ENCODE data around the gene SETD4. TPM values are rescaled to one million over a fixed set of nuclear protein-coding genes. Genes with fewer than 3 reads are reported as not detected.
A peak's percentile ranks its signal among the peaks of the same experiment; 100 is the strongest.

The SETD4 gene
- total and polyA plus RNA-seq, 5 experiments from 2014 or later, result 6.5 to 31.7 (median 9.8) TPM

GRCh38 chr21:36061445-36061844 lies 1.1 kb upstream of the SETD4 start:
- H3K27ac Mint-ChIP-seq, result peak overlapping the region in 3 of 10 donors; percentile 95 to 99 (median 98)
- H3K27me3 Mint-ChIP-seq, result peaks cover 0 to 1% (median 0%) of the 10 kb centered on the region in 5 donors
- peak overlapping the region in 7 of 10 donors; percentile 25 to 98 (median 68) for H3K4me3 Mint-ChIP-seq
- peaks cover 0 to 23% (median 6%) of the 10 kb centered on the region in 3 donors for H3K36me3 Mint-ChIP-seq
- peaks cover 0 to 2% (median 0%) of the 10 kb centered on the region in 9 donors for H3K9me3 Mint-ChIP-seq
- DNase-seq (no peak), ATAC-seq (no peak)
- H3K4me1 Mint-ChIP-seq, result peaks cover 14 to 26% (median 19%) of the 10 kb centered on the region in 4 donors
- POLR2A ChIA-PET, result interaction anchor here (3.4 kb wide), 1 partner anchor 9 kb away, joined by 60 read pairs; the partner anchor contains the start of gene CBR1

DNA sequence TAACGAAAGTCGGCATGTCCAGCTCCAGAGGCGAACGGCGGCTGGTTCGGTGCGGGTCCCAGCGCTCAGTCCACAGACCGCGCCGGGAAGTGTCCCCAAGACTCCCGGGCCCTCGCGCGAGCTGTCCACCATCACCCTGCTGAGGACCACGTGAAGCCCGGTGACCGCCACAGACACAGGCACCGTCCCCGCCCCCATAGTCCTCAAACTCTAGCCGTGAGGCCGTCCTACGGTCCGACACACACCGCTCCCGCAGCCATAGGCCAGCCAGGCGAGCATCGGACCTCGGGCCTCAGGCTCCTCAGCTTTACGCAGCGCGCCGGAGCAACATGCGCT lies 535 bp downstream of the SETD4 start:
- Mint-ChIP-seq H3K4me3 (peak overlapping the region; percentile 94 to 98 (median 96)), H3K4me1 (peaks cover 15 to 26% (median 19%) of the 10 kb centered on the region in 4 donors), H3K36me3 (peaks cover 5 to 40% (median 6%) of the 10 kb centered on the region in 3 donors), H3K9me3 (peaks cover 0 to 2% (median 0%) of the 10 kb centered on the region in 9 donors), H3K27ac (peak overlapping the region; percentile 95 to 99 (median 98)), H3K27me3 (peaks cover 0 to 1% (median 0%) of the 10 kb centered on the region in 5 donors)
- DNase-seq (peak in 2 of 10 donors; percentile 4 to 9), ATAC-seq (no peak)
- POLR2A ChIA-PET, result interaction anchor here (0.6 to 3.4 kb wide), 18 partner anchors 10 to 1161 kb away, joined by 3 to 60 read pairs (median 5); partner anchors contain the start of genes CBR1, CBR3 and MORC3

DNA sequence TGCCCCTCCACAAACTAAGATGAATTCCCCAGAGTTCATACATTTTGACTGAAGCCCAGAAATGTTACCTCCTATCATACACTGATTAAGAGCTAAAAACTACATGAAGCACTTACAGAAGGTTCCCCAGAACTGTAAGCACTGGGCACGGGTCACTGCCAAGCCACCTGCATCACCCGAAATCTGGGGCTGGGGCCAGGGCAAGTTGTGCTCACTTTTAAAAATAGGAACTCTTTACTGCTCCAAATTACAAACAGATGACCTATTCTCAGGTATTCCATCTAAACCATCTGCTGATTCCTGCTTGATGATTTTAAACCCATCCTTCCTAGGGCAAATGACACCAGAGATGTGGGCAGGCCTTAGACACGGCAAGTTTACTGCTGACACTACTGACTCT lies 4.8 kb downstream of the SETD4 start:
- DNase-seq (no peak), ATAC-seq (no peak)
- H3K4me3 Mint-ChIP-seq, result no peak overlapping the region
- H3K36me3 Mint-ChIP-seq, result peaks cover 7 to 72% (median 12%) of the 10 kb centered on the region in 3 donors
- H3K9me3 Mint-ChIP-seq, result peaks cover 0 to 2% (median 0%) of the 10 kb centered on the region in 9 donors
- H3K4me1 Mint-ChIP-seq, result peaks cover 13 to 32% (median 21%) of the 10 kb centered on the region in 4 donors
- POLR2A ChIA-PET, result interaction anchor here (0.7 kb wide), 1 partner anchor 14 kb away, joined by 4 read pairs; no protein-coding TSS in a partner anchor
- peak overlapping the region in 1 of 10 donors; percentile 8 for H3K27ac Mint-ChIP-seq
- H3K27me3 Mint-ChIP-seq, result peaks cover 0 to 1% (median 0%) of the 10 kb centered on the region in 5 donors

GRCh38 chr21:36053715-36054062 lies 6.6 kb downstream of the SETD4 start:
- POLR2A ChIA-PET, result no interaction called here
- peak overlapping the region in 2 of 10 donors; percentile 24 to 29 for H3K27ac Mint-ChIP-seq
- H3K4me3 Mint-ChIP-seq, result no peak overlapping the region
- peaks cover 15 to 22% (median 17%) of the 10 kb centered on the region in 4 donors for H3K4me1 Mint-ChIP-seq
- DNase-seq, result no peak
- no peaks in the 10 kb centered on the region for H3K9me3 Mint-ChIP-seq
- no peak for ATAC-seq
- H3K36me3 Mint-ChIP-seq, result peaks cover 9 to 89% (median 19%) of the 10 kb centered on the region in 3 donors
- H3K27me3 Mint-ChIP-seq, result no peaks in the 10 kb centered on the region

DNA sequence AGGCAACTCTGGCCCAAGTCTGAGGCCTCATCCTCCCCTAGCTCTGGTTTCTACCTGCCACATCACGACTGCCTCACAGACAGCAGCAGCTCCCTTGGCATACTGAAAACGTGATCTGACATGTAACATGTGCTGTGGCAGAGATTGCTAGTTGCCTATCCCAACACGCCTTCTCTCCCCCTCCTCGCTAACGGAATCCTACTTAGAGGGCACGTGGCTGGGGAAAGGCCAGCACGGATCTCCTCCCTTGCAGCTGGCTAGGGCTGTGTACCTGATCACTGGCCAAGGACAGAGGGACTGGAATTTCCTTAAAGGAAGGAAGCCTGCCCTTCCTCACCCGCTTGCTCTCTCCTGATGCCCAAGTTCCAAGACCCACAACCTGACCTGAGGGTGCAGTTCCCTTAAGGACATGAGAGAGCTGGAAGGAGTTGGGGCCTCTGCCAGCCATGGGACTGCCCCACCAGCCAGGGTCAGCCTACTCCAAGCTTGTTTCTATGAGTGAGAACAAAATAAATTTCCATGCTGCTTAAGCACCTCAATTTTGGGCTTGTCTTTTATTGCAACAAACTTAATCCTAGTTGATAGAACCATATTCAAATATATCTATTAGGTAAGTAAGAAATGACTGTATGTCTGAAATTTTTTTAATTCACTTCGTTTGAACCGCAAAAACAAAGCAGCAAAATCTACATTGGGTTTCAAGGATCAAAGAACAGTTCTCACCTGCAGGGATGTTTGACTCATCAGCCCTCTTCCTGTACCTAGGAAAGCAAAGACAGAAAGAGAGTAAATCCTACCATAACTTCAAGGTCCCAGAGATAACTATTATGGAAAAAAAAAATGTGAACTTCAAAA lies 7.2 kb downstream of the SETD4 start:
- DNase-seq, result no peak
- H3K9me3 Mint-ChIP-seq, result no peaks in the 10 kb centered on the region
- ATAC-seq, result no peak
- H3K4me3 Mint-ChIP-seq, result no peak overlapping the region
- no peaks in the 10 kb centered on the region for H3K27me3 Mint-ChIP-seq
- peak overlapping the region in 1 of 10 donors; percentile 29 for H3K27ac Mint-ChIP-seq
- peaks cover 10 to 16% (median 15%) of the 10 kb centered on the region in 4 donors for H3K4me1 Mint-ChIP-seq
- POLR2A ChIA-PET, result no interaction called here
- H3K36me3 Mint-ChIP-seq, result peaks cover 9 to 90% (median 22%) of the 10 kb centered on the region in 3 donors

- no peaks in the 10 kb centered on the region for H3K27me3 Mint-ChIP-seq
- H3K27ac Mint-ChIP-seq, result peak overlapping the region in 2 of 10 donors; percentile 27 to 47
- POLR2A ChIA-PET, result interaction anchor here (0.7 kb wide), 1 partner anchor 212 kb away, joined by 4 read pairs; no protein-coding TSS in a partner anchor
- H3K4me1 Mint-ChIP-seq, result peaks cover under 1 to 12% (median 5%) of the 10 kb centered on the region in 4 donors
- ATAC-seq, result no peak
- no peaks in the 10 kb centered on the region for H3K9me3 Mint-ChIP-seq
- peaks cover 11 to 86% (median 23%) of the 10 kb centered on the region in 3 donors for H3K36me3 Mint-ChIP-seq
- DNase-seq, result no peak
- H3K4me3 Mint-ChIP-seq, result no peak overlapping the region
Observed at GRCh38 chr21:36048357-36048756, 12.0 kb downstream of the SETD4 start.

DNA sequence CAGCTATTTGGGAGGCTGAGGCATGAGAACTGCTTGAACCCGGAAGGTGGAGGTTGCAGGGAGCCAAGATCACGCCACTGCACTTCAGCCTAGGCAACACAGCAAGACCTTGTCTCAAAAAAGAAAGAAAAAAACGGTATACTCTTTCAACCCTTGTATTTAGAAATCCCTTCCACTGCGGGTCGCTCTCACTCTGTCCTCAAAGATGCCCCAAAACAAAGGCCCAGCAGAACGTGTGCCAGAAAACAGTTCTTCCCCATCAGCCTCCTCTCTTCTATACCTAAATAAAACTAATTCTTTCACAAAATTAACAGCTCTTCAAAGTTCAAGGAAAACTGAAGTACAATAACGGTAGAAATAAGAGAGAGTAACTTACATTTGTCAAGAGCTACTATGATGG lies 13.2 kb downstream of the SETD4 start:
- peaks cover 0 to 12% (median 3%) of the 10 kb centered on the region in 4 donors for H3K4me1 Mint-ChIP-seq
- DNase-seq (no peak), ATAC-seq (no peak)
- H3K4me3 Mint-ChIP-seq, result no peak overlapping the region
- H3K9me3 Mint-ChIP-seq, result no peaks in the 10 kb centered on the region
- POLR2A ChIA-PET, result interaction anchor here (1.0 kb wide), 1 partner anchor 10 kb away, joined by 3 read pairs; no protein-coding TSS in a partner anchor
- no peaks in the 10 kb centered on the region for H3K27me3 Mint-ChIP-seq
- H3K36me3 Mint-ChIP-seq, result peaks cover 11 to 84% (median 23%) of the 10 kb centered on the region in 3 donors
- no peak overlapping the region for H3K27ac Mint-ChIP-seq

GRCh38 chr21:36045993-36046392 lies 14.3 kb downstream of the SETD4 start:
- Mint-ChIP-seq H3K36me3 (peaks cover 11 to 87% (median 23%) of the 10 kb centered on the region in 3 donors), H3K9me3 (no peaks in the 10 kb centered on the region), H3K27ac (no peak overlapping the region), H3K4me1 (peaks cover 0 to 12% (median 3%) of the 10 kb centered on the region in 4 donors), H3K27me3 (no peaks in the 10 kb centered on the region), H3K4me3 (no peak overlapping the region)
- ATAC-seq (no peak), DNase-seq (no peak)
- POLR2A ChIA-PET, result no interaction called here

GRCh38 chr21:36044056-36044455 lies 16.3 kb downstream of the SETD4 start:
- H3K27me3 Mint-ChIP-seq, result no peaks in the 10 kb centered on the region
- H3K4me1 Mint-ChIP-seq, result peaks cover 0 to 5% (median 2%) of the 10 kb centered on the region in 4 donors
- ATAC-seq, result no peak
- H3K9me3 Mint-ChIP-seq, result no peaks in the 10 kb centered on the region
- no peak overlapping the region for H3K4me3 Mint-ChIP-seq
- no peak for DNase-seq
- peak overlapping the region in 1 of 10 donors; percentile 57 for H3K27ac Mint-ChIP-seq
- POLR2A ChIA-PET, result interaction anchor here (1.4 kb wide), 1 partner anchor 16 kb away, joined by 3 read pairs; the partner anchor contains the start of gene SETD4
- H3K36me3 Mint-ChIP-seq, result peaks cover 7 to 85% (median 13%) of the 10 kb centered on the region in 3 donors

DNA sequence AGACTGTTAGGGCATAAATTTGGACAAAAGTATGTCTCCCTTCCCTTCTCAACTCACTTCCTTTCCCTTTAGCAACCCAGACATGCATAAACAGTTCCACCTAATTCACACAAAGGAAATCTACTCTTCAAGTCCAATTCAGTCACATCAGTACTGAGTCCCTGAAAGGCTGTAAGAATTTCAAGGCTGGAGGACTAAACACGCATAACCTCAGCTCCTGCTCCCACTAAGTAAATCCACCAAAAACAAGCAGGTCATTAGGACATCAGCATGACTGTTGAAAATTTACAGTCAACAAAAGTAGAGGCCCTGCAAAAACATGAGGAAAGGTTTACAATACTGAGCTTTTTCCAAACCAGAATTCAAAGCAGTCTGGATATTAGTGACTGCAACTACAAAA lies 18.4 kb downstream of the SETD4 start:
- POLR2A ChIA-PET, result interaction anchor here (0.5 to 0.9 kb wide), 3 partner anchors 13 to 139 kb away, joined by 3 to 4 read pairs (median 3); partner anchors contain the start of gene SETD4
- no peaks in the 10 kb centered on the region for H3K9me3 Mint-ChIP-seq
- peak overlapping the region in 1 of 10 donors; percentile 37 for H3K27ac Mint-ChIP-seq
- H3K27me3 Mint-ChIP-seq, result no peaks in the 10 kb centered on the region
- no peak for DNase-seq
- ATAC-seq, result no peak
- peaks cover 7 to 81% (median 13%) of the 10 kb centered on the region in 3 donors for H3K36me3 Mint-ChIP-seq
- H3K4me3 Mint-ChIP-seq, result no peak overlapping the region
- H3K4me1 Mint-ChIP-seq, result peaks cover 0 to 5% (median 2%) of the 10 kb centered on the region in 4 donors

DNA sequence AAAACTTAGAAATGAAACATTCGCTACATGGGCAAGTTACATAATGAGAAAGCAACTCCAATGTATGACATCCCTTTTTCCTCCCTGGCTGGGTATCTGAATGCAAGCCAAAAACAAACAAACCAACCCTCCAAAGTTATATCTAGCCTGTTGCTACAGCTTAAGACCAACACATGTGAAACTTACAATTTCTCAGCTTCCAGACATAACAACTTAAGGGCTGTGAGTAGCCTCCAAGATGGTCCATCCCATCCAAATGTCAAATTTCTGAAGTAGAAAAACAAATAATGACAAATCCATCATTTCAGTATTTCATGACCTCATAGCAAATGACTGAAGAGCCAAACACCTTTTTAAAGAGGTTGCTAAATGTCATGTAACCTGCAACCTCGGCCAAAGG lies 19.9 kb downstream of the SETD4 start:
- peak overlapping the region in 1 of 10 donors; percentile 1 for H3K27ac Mint-ChIP-seq
- no peak overlapping the region for H3K4me3 Mint-ChIP-seq
- ATAC-seq (no peak), DNase-seq (no peak)
- POLR2A ChIA-PET, result no interaction called here
- H3K9me3 Mint-ChIP-seq, result no peaks in the 10 kb centered on the region
- H3K36me3 Mint-ChIP-seq, result peaks cover 11 to 82% (median 17%) of the 10 kb centered on the region in 3 donors
- peaks cover 0 to 5% (median 2%) of the 10 kb centered on the region in 4 donors for H3K4me1 Mint-ChIP-seq
- H3K27me3 Mint-ChIP-seq, result no peaks in the 10 kb centered on the region

GRCh38 chr21:36039861-36040260 lies 20.5 kb downstream of the SETD4 start:
- peaks cover 0 to 1% (median under 1%) of the 10 kb centered on the region in 4 donors for H3K4me1 Mint-ChIP-seq
- ATAC-seq (no peak), DNase-seq (no peak)
- H3K27me3 Mint-ChIP-seq, result no peaks in the 10 kb centered on the region
- H3K27ac Mint-ChIP-seq, result peak overlapping the region in 1 of 10 donors; percentile 1
- no peaks in the 10 kb centered on the region for H3K9me3 Mint-ChIP-seq
- POLR2A ChIA-PET, result no interaction called here
- peaks cover 8 to 84% (median 15%) of the 10 kb centered on the region in 3 donors for H3K36me3 Mint-ChIP-seq
- no peak overlapping the region for H3K4me3 Mint-ChIP-seq
